ENCODE measurements around the gene ARID2. TPM values are rescaled to one million over a fixed set of nuclear protein-coding genes. Genes with fewer than 3 reads are reported as not detected.

The ARID2 gene
- total and polyA plus RNA-seq, 9 of the 15 experiments (the other 6 are each of a cell fraction or from before 2014, with no cell fraction given): 13.4 to 41.6 (median 29.4) TPM

GRCh38 chr12:45713078-45713477 lies 16.4 kb upstream of the ARID2 start:
- WGBS (ENCODE audit: insufficient coverage, low coverage, missing lambda C conversion rate): 36% methylated on average over 2 of the region's 2 CpGs
- BruUV-seq (replicated peaks): no TSS peak
- H4K20me1 ChIP-seq (replicated peaks; ENCODE audit: control insufficient read depth, insufficient read depth, low read length): no peaks in the 10 kb centered on the region
- no peak overlapping the region for H3K4me2 ChIP-seq (ENCODE audit: insufficient read depth, low read length)
- no peaks in the 10 kb centered on the region for H3K36me3 ChIP-seq (ENCODE audit: control insufficient read depth, insufficient read depth, low read length)
- H3K27me3 ChIP-seq (ENCODE audit: control insufficient read depth in 2 of 2, insufficient read depth in 2 of 2, low read length in 2 of 2): no peaks in the 10 kb centered on the region
- FAIRE-seq (no peak), ATAC-seq (no peak), DNase-seq (ENCODE audit: extremely low read depth in 1 of 4, low spot score in 3 of 4) (no peak)
- H2AFZ ChIP-seq (ENCODE audit: low read depth, low read length): no peak overlapping the region
- POLR2A ChIA-PET: no interaction called here
- intact Hi-C loops (cut with micrococcal nuclease): no loop called here
- no peak overlapping the region for H3K27ac ChIP-seq (ENCODE audit: extremely low read depth, low read depth, low read length)
- H3K9me1 ChIP-seq (ENCODE audit: control insufficient read depth, insufficient read depth, low read length): no peaks in the 10 kb centered on the region
- no peak for TF ChIP-seq SIN3B (IDR thresholded peaks at IDR 0.05; ENCODE audit: low read depth)
- TF ChIP-seq TBP (optimal IDR thresholded peaks at IDR 0.05; ENCODE audit: low read depth, low read length): no peak
- TF ChIP-seq TCF7 (IDR thresholded peaks at IDR 0.05; ENCODE audit: borderline replicate concordance): no peak
- no peak for TF ChIP-seq SP2 (IDR thresholded peaks at IDR 0.05; ENCODE audit: extremely low read depth, low read depth, low read length, poor library complexity, severe bottlenecking)
- no peak for TF ChIP-seq RBBP5 (IDR thresholded peaks at IDR 0.05; ENCODE audit: borderline replicate concordance, insufficient read depth, low read length, poor library complexity, severe bottlenecking)
- no peak for TF ChIP-seq MEIS2 (IDR thresholded peaks at IDR 0.05; ENCODE audit: partially characterized antibody)
- TF ChIP-seq CBX2 (IDR thresholded peaks at IDR 0.05; ENCODE audit: insufficient read depth, low read length, poor library complexity, severe bottlenecking): no peak
- no peak for TF ChIP-seq TCFL5 (CRISPR knock-in tag; conservative IDR thresholded peaks at IDR 0.05)
- TF ChIP-seq ZNF197 (CRISPR knock-in tag; IDR thresholded peaks at IDR 0.05; ENCODE audit: low read depth): no peak
- no peak for TF ChIP-seq AFF4 (CRISPR knock-in tag; IDR thresholded peaks at IDR 0.05)
- no peak for TF ChIP-seq SMC3 (conservative IDR thresholded peaks at IDR 0.05; ENCODE audit: insufficient read depth, low read depth, low read length)
- TF ChIP-seq ZFX (CRISPR knock-in tag; IDR thresholded peaks at IDR 0.05): no peak
- no peak for TF ChIP-seq MLLT1 (IDR thresholded peaks at IDR 0.05)
- no peak for TF ChIP-seq GTF2F1 (IDR thresholded peaks at IDR 0.05; ENCODE audit: low read depth, low read length)
- TF ChIP-seq GATAD2A (IDR thresholded peaks at IDR 0.05): no peak
- no peak for TF ChIP-seq ZC3H4 (CRISPR knock-in tag; IDR thresholded peaks at IDR 0.05; ENCODE audit: borderline replicate concordance)
- no peak for TF ChIP-seq NCOA4 (IDR thresholded peaks at IDR 0.05; ENCODE audit: partially characterized antibody)
- no peaks in the 10 kb centered on the region for H3K4me1 ChIP-seq (replicated peaks in 1 of 2; ENCODE audit: control insufficient read depth in 2 of 2, insufficient read depth in 2 of 2, low read length in 2 of 2)
- H3K9ac ChIP-seq (ENCODE audit: insufficient read depth in 1 of 2, low read depth in 2 of 2, low read length in 2 of 2): no peak overlapping the region
- no peaks in the 10 kb centered on the region; the same call in 1 of the 2 replicates for H3K9me3 ChIP-seq (replicated peaks; ENCODE audit: control insufficient read depth, insufficient read depth, low read depth, low read length)
- H3K79me2 ChIP-seq (ENCODE audit: control insufficient read depth, insufficient read depth, low read length): no peaks in the 10 kb centered on the region
- in situ Hi-C loops (cut with MboI): loop anchor here (5.0 kb wide), 1 partner anchor 41 kb away; no protein-coding TSS in a partner anchor
- no peak overlapping the region for H3K4me3 ChIP-seq
- CTCF ChIA-PET (ENCODE audit: low intra/inter-chr PET ratio): no interaction called here
